Epithelial cell of esophagus (primary cell): ENCODE data around the gene ZNF12.
"Not testable (repeated sequence)": the region's sequence is repeated elsewhere in the genome, so short reads cannot be mapped to it uniquely, and the experiment has no call there.

ENCODE experiments used
- DNase-seq: peaks from one replicate; pipeline ENCODE4 v3.0.0; 2010; ENCODE audit warnings: low read depth
- H3K4me3 ChIP-seq: 2 replicates; pipeline ENCODE4 v1.5.1; 2011; ENCODE audit warnings: mild to moderate bottlenecking, low read length, control low read depth
- TF ChIP-seq, protein P1 (sequence below): IDR thresholded peaks from 2 replicates; pipeline ENCODE4 v1.5.1; 2011; ENCODE audit warnings: low read depth, mild to moderate bottlenecking, low read length, control low read depth, inconsistent platforms; ENCODE audit not compliant: insufficient read depth; ENCODE audit errors: missing control alignments

The ZNF12 gene

GRCh38 chr7:6725003-6725402 is 18.3 kb upstream of the ZNF12 start:
- TF ChIP-seq, protein P1, sequence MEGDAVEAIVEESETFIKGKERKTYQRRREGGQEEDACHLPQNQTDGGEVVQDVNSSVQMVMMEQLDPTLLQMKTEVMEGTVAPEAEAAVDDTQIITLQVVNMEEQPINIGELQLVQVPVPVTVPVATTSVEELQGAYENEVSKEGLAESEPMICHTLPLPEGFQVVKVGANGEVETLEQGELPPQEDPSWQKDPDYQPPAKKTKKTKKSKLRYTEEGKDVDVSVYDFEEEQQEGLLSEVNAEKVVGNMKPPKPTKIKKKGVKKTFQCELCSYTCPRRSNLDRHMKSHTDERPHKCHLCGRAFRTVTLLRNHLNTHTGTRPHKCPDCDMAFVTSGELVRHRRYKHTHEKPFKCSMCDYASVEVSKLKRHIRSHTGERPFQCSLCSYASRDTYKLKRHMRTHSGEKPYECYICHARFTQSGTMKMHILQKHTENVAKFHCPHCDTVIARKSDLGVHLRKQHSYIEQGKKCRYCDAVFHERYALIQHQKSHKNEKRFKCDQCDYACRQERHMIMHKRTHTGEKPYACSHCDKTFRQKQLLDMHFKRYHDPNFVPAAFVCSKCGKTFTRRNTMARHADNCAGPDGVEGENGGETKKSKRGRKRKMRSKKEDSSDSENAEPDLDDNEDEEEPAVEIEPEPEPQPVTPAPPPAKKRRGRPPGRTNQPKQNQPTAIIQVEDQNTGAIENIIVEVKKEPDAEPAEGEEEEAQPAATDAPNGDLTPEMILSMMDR, result no peak
- no peak overlapping the region for H3K4me3 ChIP-seq
- no peak for DNase-seq

DNA sequence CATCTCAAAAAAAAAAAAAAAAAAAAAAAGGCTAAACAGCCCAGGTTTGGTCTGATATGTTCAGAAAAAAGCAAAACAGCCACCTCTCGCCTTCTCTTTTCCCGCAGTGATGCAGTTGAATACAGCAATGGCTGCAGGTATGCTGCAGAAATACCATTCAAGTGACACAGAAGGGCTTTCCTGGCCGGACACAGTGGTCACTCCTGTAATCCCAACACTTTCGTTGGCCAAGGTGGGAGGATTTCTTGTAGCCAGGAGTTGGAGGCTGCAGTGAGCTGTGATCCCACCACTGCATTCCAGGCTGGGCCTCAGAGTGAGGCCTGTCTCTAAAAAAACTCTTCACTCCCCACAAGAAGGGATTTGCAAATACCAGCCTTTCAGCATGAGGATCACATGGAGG is 17.6 kb upstream of the ZNF12 start:
- not testable (repeated sequence) for H3K4me3 ChIP-seq, DNase-seq

DNA sequence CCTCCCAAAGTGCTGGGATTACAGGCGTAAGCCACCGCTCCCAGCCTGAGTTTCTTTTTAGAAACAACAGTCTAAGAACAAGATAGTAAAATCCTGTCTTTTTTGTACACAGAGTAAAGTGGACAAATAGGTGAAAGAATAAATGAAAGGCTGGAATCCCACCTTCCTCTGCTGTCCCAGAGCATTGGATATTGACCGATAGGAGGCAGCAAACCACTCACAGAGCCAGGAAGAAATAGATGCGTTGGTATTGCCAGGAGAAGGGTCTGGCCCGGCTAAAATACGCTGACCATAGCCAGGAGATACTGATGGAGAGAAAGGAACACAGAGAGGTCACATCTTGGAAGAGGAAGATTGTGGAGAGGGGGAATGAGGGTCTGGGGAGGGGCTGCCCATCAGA is 11.4 kb upstream of the ZNF12 start:
- H3K4me3 ChIP-seq, result no peak overlapping the region
- TF ChIP-seq, protein P1, result no peak
- no peak for DNase-seq

DNA sequence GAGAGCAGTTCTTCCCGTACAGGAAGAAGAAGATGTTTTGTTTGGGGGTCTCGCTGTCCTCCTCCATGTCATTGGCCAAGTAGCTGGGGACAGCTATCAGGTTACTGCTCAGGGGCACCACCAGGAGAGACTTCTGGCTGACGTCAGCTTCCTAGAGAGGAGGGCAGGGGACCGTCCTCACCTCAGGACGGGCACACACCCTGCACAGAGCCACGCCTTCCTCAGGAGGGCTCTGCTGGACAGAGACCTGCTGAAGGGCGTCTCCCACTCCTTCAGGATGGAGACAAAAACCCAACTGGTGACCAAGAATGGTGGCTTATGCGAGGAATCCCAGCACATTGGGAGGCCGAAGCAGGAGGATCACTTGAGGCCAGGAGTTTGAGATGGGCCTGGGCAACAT is 9.2 kb upstream of the ZNF12 start:
- not testable (repeated sequence) for DNase-seq, H3K4me3 ChIP-seq

GRCh38 chr7:6714360-6714759 is 7.6 kb upstream of the ZNF12 start:
- no peak overlapping the region for H3K4me3 ChIP-seq
- TF ChIP-seq, protein P1, result no peak
- no peak for DNase-seq

- H3K4me3 ChIP-seq, result no peak overlapping the region
- no peak for DNase-seq
- TF ChIP-seq, protein P1, result no peak
Measured at GRCh38 chr7:6709808-6710207, 3.1 kb upstream of the ZNF12 start.

GRCh38 chr7:6708304-6708703 is 1.6 kb upstream of the ZNF12 start:
- DNase-seq, result no peak
- TF ChIP-seq, protein P1, result no peak
- H3K4me3 ChIP-seq, result no peak overlapping the region

GRCh38 chr7:6705959-6706665 is 635 bp downstream of the ZNF12 start:
- TF ChIP-seq, protein P1, result no peak

More at GRCh38 chr7:6705959-6706665, 635 bp downstream of the ZNF12 start:
- peak; percentile 40 for DNase-seq
- H3K4me3 ChIP-seq, result peak overlapping the region; percentile 82
